NCI-H1105 treated with DMSO at 0.1 percent for 48 hours (cell line): ENCODE results near the gene CFAP74.

Source experiments
- DNase-seq: peaks from one replicate; lab custom pipeline; 2025; lab: John Stamatoyannopoulos, UW

CFAP74 gene

GRCh38 chr1:2018217-2019171 lies 14.9 kb upstream of the CFAP74 start:
- DNase-seq = no peak

DNA sequence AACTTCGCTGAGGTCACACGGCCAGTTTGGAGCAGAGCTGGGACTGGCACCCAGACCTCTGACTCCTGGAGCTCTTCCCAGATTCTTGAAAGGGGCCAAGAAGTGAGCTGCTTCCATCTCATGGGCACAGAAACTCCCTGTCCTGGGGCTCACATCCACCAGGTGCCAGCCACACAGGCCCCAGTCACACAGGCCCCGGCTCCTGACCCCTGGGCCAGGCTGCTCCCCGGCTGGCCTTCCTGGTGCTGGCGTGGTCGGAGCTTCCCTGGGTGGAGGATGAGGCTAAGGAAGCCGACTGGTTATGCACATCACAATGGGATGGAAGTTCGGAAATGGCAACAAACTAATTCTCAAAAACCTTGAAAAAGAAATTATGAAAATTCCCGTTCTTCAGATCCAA lies 12.5 kb upstream of the CFAP74 start:
- no peak for DNase-seq

DNA sequence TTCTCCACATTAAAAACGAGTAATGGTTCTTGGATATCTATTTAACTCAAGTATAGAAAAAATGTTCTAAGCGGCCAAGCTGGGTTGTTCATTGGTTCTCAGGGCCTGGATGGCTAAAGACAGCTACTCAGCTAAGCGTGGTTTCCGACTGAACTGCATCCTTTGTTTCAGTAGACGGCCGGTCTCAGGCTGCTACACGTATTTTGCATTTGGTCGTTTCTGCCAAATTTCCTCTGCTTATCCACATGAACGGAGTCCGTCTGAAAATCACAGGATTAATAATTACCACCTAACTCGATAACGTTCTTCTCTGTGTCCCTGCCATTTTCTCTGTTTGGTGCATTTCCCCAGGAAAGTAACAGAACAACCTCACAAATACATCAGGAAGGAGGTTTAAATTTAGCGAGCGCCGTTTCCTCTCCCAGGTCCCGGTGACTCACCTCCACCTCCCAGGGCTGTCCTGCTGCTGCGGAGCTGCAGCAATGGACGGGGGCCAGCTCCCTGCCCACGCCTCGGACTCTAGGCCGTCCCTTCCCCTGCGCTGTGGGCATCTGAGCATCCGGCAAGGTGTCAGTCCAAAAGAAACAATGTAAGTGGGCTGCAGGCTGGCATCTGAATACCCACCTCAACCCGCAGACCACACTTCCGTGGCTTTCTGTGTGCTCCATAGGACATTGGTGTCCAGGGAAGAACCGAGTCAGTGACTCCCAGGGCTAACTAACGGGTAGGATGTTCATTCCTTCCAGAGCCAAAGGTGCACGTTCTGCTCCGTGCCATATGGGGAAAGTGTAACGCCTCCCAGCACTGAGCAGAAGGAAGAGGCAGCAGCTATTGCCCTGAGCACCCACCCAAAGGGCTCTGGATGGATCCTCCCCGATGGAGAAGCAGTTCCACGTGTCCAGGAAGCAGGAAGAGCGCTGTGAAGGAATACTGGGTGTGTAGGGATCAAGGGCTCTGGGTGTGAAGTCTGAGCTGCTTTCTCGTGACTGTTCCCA lies 11.5 kb upstream of the CFAP74 start:
- no peak for DNase-seq

- DNase-seq = no peak
These were observed 10.6 kb upstream of the CFAP74 start for GRCh38 chr1:2014181-2014580.

GRCh38 chr1:2009101-2010053 lies 5.8 kb upstream of the CFAP74 start:
- no peak for DNase-seq

DNA sequence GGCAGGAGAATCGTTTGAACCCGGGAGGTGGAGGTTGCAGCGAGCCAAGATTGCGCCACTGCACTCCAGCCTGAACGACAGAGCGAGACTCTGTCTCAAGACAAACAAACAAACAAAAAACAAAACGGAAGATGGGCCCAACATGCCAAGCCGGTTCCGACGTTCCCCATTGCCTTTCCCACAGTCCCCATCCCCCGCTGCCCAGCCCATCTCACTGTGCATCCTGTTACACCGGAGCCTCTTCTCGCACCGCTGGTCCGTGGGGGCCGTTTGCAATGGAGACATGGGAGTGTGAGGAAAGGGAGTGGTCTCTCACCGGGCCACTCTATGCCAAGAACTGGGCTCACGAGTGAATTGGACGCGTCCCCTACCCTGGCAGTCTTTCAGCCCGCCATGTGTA lies 1.3 kb upstream of the CFAP74 start:
- DNase-seq = no peak

GRCh38 chr1:2001773-2002411 lies 1.7 kb downstream of the CFAP74 start:
- no peak for DNase-seq

DNA sequence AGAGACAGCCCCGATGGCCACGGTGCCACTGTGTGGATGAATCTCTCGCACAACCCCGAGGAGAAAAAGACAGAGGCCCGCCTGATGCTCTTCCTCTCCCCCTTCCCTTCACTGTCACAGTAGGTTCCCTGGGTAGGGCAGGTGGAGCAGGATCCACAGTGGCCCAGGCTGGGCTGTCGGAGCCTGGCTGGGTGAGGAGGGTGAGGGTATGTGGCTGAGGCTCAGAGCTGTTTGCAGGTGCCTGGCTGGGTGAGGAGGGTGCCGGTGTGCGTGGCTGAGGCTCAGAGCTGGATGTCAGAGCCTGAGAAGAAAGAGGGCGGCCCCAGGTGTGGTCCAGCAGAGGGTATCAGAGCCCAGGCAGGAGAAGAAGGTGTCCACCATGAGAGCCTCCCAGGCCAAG lies 2.7 kb downstream of the CFAP74 start:
- DNase-seq = no peak

GRCh38 chr1:2000432-2000831 lies 3.2 kb downstream of the CFAP74 start:
- DNase-seq = no peak

DNA sequence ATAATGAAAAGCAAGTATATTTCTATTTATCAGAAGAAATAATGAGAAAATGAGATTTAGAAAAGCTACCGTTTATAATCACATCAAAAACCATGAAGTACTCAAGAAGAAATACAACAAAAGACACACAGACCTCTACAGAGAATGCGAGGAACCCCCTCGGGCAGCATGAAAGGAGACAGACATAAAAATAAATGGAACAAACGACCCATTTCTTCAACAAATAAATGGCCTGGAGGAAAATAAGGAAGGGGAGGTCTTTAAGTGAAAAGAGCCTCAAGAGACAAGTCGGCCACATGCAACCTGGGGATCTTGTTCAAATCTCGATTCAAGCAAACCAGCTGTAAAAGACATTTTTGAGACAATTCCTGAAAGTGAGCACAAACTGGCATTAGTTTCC lies 6.0 kb downstream of the CFAP74 start:
- no peak for DNase-seq

GRCh38 chr1:1996207-1996651 lies 7.4 kb downstream of the CFAP74 start:
- no peak for DNase-seq

DNA sequence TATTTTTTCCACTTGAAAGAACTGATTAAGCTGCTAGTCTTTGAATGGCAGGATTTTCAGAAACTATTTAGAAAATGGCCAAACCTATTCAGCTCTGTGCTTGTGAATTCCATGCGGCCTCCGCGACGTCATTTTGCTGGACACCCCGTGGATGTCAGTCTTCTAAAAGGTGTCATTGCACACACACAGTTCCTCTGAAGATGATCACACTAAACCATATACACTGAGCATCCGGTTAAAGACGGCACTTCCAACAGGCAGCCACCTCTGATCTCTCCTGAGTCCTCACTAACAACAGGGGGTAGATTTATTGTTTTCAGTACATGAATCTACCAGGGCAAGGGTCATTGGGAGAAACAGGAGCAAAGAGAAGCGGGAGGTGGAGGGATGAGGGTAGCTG lies 9.1 kb downstream of the CFAP74 start:
- no peak for DNase-seq

GRCh38 chr1:1990222-1990621 lies 13.4 kb downstream of the CFAP74 start:
- no peak for DNase-seq

GRCh38 chr1:1989789-1990188 lies 13.8 kb downstream of the CFAP74 start:
- no peak for DNase-seq

GRCh38 chr1:1989102-1989542 lies 14.5 kb downstream of the CFAP74 start:
- DNase-seq = no peak

- DNase-seq = no peak
These were observed 15.3 kb downstream of the CFAP74 start for GRCh38 chr1:1988061-1988945.

DNA sequence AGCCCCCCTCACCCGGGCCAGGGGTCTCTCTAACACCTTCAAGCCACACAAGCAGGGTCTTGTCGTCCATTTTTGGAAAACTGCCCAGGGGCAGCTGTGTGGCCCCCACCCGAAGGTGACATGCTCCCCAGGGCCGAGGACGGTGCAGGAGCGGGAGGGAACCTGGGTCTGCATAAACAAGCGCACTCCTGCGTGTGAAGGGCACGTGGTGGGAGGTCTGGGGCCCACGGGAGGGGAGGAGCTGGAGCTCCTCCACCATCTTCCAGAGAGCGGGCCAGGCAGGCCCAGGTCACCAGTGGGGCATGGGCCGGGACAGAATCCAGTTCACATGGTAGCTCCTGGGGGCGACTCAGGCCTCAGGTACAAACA lies 16.5 kb downstream of the CFAP74 start:
- no peak for DNase-seq

GRCh38 chr1:1986451-1987141 lies 17.0 kb downstream of the CFAP74 start:
- no peak for DNase-seq

- no peak for DNase-seq
These were observed 18.1 kb downstream of the CFAP74 start for GRCh38 chr1:1985375-1986050.
